Measurements from ENCODE around the gene ABHD1. TPM values are rescaled to one million over a fixed set of nuclear protein-coding genes. Genes with fewer than 3 reads are reported as not detected.

Gene ABHD1
- total and polyA plus RNA-seq, 2 donors (not counting 3 experiments of a cell fraction or from before 2014, with no cell fraction given): 0.07 TPM; not detected in 1

DNA sequence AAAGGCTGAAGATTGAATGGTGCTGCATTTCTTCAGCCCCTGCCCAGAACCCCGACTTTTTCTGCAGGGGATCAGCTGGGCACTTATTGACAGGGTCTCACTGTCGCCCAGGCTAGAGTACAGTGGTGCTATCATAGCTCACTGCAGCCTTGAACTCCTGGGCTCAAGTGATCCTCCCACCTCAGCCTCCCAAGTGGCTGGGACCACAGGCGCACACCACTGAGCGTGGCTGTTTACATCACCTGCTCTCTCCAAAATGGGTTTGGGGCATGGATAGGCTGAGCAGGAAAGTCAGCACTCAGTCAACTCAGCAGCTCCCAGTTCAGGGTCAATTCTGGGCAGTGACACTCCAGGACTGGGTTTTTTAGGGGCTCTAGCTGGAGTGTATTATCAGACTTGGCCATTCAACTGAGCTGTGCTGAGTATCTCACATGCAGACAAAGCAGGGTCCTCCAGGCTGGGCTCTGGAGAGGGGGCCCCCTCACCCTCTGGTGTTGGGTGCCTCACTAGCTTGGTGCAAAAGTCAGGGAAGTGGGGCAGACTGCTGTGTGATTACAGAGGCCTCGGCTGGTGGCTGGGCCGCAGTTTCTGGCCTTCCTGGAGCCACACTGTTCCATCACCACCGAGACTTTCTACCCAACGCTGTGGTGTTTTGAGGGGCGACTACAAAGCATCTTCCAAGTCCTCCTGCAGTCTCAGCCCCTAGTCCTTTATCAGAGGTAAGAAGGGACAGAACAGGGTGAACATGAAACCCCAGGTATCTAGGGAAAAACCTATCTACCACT is 4.5 kb downstream of the ABHD1 start:
- Histone ChIP-seq H3K4me1 (ENCODE audit: control insufficient read depth, extremely low read depth, insufficient read depth, low read length) (peaks cover 3% of the 10 kb centered on the region), H2AFZ (ENCODE audit: low read depth, low read length) (no peak overlapping the region), H3K36me3 (ENCODE audit: control insufficient read depth in 2 of 2, extremely low read depth in 1 of 2, insufficient read depth in 2 of 2, low read length in 2 of 2) (peaks cover 6 to 27% of the 10 kb centered on the region in 2 experiments), H3K9me3 (replicated peaks; ENCODE audit: control insufficient read depth, insufficient read depth, low read length) (no peaks in the 10 kb centered on the region), H3K4me3 (replicated peaks in 1 of 3; ENCODE audit: insufficient read depth in 1 of 3, low read depth in 1 of 3, low read length in 3 of 3) (no peak overlapping the region), H3K9ac (replicated peaks; ENCODE audit: extremely low read depth, insufficient read depth, low read length) (no peak overlapping the region), H3K27me3 (ENCODE audit: control insufficient read depth in 2 of 2, insufficient read depth in 2 of 2, low read length in 2 of 2) (no peaks in the 10 kb centered on the region), H3K4me2 (ENCODE audit: insufficient read depth, low read length) (no peak overlapping the region), H3K79me2 (ENCODE audit: control insufficient read depth, insufficient read depth, low read length) (peaks cover 5% of the 10 kb centered on the region), H4K20me1 (replicated peaks; ENCODE audit: control insufficient read depth, extremely low read depth, insufficient read depth, low read length) (no peaks in the 10 kb centered on the region), H3K27ac (ENCODE audit: insufficient read depth, low read depth, low read length) (no peak overlapping the region), H3K9me1 (replicated peaks; ENCODE audit: control insufficient read depth, extremely low read depth, insufficient read depth, low read length) (no peaks in the 10 kb centered on the region)
- TF ChIP-seq JUN (IDR thresholded peaks at IDR 0.05; ENCODE audit: borderline replicate concordance, insufficient read depth, insufficient read length, low read depth) (no peak), GATA2 (IDR thresholded peaks at IDR 0.05; ENCODE audit: insufficient read depth, insufficient read length, low read depth, low read length) (no peak), POLR2AphosphoS5 (IDR thresholded peaks at IDR 0.05; ENCODE audit: insufficient read depth, low read depth, low read length) (no peak), MYC (IDR thresholded peaks at IDR 0.05; ENCODE audit: low read depth, low read length) (no peak)
- TF ChIP-seq, protein P1, sequence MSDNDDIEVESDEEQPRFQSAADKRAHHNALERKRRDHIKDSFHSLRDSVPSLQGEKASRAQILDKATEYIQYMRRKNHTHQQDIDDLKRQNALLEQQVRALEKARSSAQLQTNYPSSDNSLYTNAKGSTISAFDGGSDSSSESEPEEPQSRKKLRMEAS (IDR thresholded peaks at IDR 0.05; ENCODE audit: insufficient read depth, insufficient read length): no peak
- intact Hi-C loops (cut with micrococcal nuclease): no loop called here
- ChIA-PET POLR2A (no interaction called here), CTCF (interaction anchor here (0.8 kb wide), 1 partner anchor 42 kb away, joined by 3 read pairs; no protein-coding TSS in a partner anchor)
- DNase-seq (ENCODE audit: low read depth, low spot score): no peak
- no peak for FAIRE-seq
- dilution Hi-C loops (cut with MboI; ENCODE audit: extremely low pct_ligation_motif_present, low sequenced_read_pairs): no loop called here
- BruUV-seq (replicated peaks): no TSS peak

Data from endothelial cell of umbilical vein (primary cell).